Medulla oblongata (tissue), 1 donor: ENCODE results near the gene SHB.
A peak's percentile ranks its signal among the peaks of the same experiment; 100 is the strongest.
"Not testable (repeated sequence)": the region's sequence is repeated elsewhere in the genome, so short reads cannot be mapped to it uniquely, and the experiment has no call there.

ENCODE experiments used
- DNase-seq: peaks from one replicate; pipeline ENCODE4 v3.0.0-alpha.2; 2015; ENCODE audit errors: extremely low spot score

Gene SHB

GRCh38 chr9:37918665-37919170 is 150.3 kb downstream of the SHB start:
- DNase-seq: no peak

GRCh38 chr9:37917801-37918664 is 151.0 kb downstream of the SHB start:
- no peak for DNase-seq

GRCh38 chr9:37917313-37917731 is 151.7 kb downstream of the SHB start:
- DNase-seq: no peak

- DNase-seq: peak; percentile 60
Observed at GRCh38 chr9:37916471-37917312, 152.3 kb downstream of the SHB start.

- DNase-seq: no peak
Observed at GRCh38 chr9:37915911-37916470, 153.0 kb downstream of the SHB start.

GRCh38 chr9:37914701-37915358 is 154.2 kb downstream of the SHB start:
- no peak for DNase-seq

- no peak for DNase-seq
Observed at GRCh38 chr9:37914154-37914551, 154.9 kb downstream of the SHB start.

- peak; percentile 97 for DNase-seq
Observed at GRCh38 chr9:37913480-37914153, 155.4 kb downstream of the SHB start.

GRCh38 chr9:37911271-37911681 is 157.8 kb downstream of the SHB start:
- no peak for DNase-seq

- DNase-seq: no peak
Observed at GRCh38 chr9:37910271-37910670, 158.8 kb downstream of the SHB start.

- DNase-seq: not testable (repeated sequence)
Observed at GRCh38 chr9:37909836-37910235, 159.2 kb downstream of the SHB start.

- DNase-seq: no peak
Observed at GRCh38 chr9:37909326-37909725, 159.7 kb downstream of the SHB start.

GRCh38 chr9:37908698-37909186 is 160.3 kb downstream of the SHB start:
- no peak for DNase-seq

GRCh38 chr9:37908283-37908682 is 160.7 kb downstream of the SHB start:
- no peak for DNase-seq

GRCh38 chr9:37906312-37907239 is 162.5 kb downstream of the SHB start:
- no peak for DNase-seq

- DNase-seq: no peak
Observed at GRCh38 chr9:37905776-37906175, 163.3 kb downstream of the SHB start.

- DNase-seq: no peak
Observed at GRCh38 chr9:37905131-37905505, 163.9 kb downstream of the SHB start.

GRCh38 chr9:37904445-37905130 is 164.4 kb downstream of the SHB start:
- peak; percentile 50 for DNase-seq
